CD14-positive monocyte (primary cell): ENCODE measurements around the gene EYS. TPM values are rescaled to one million over a fixed set of nuclear protein-coding genes. Genes with fewer than 3 reads are reported as not detected.

Experiments
- DNase-seq, 3 donors: peaks; one replicate each; pipeline ENCODE4 v3.0.0-alpha.2; 2011 to 2022
- H2AFZ ChIP-seq: 2 replicates; pipeline ENCODE4 v1.6.0; 2012; ENCODE audit warnings: mild to moderate bottlenecking, low read depth, low read length, inconsistent platforms; ENCODE audit not compliant: insufficient read depth, poor library complexity, severe bottlenecking
- H3K27ac ChIP-seq, 2 donors: 1 replicate in 1 of 2; 2 replicates in 1 of 2; pipeline ENCODE4 v1.5.1; 2012 to 2013; ENCODE audit warnings: low read length in 2 of 2, control low read depth in 1 of 2, inconsistent platforms in 1 of 2, low read depth in 1 of 2, mild to moderate bottlenecking in 1 of 2
- H3K27me3 ChIP-seq, 2 donors: one replicate each; pipeline versions ENCODE4 v1.6.0 to v1.6.1; 2011 to 2013; ENCODE audit warnings: low read length in 2 of 2; ENCODE audit not compliant: control insufficient read depth in 2 of 2, insufficient read depth in 2 of 2
- H3K36me3 ChIP-seq, 2 donors: replicated peaks in 1 of 2; 1 replicate in 1 of 2; 2 replicates in 1 of 2; pipeline versions ENCODE4 v1.5.1 to v1.6.1; 2012 to 2013; ENCODE audit warnings: low read length in 2 of 2, control low read depth in 1 of 2, inconsistent platforms in 1 of 2, mild to moderate bottlenecking in 1 of 2; ENCODE audit not compliant: insufficient read depth in 2 of 2, control insufficient read depth in 1 of 2
- H3K4me1 ChIP-seq, 2 donors: 1 replicate in 1 of 2; 2 replicates in 1 of 2; pipeline versions ENCODE4 v1.5.1 to v1.6.1; 2012 to 2013; ENCODE audit warnings: low read length in 2 of 2, control low read depth in 1 of 2, inconsistent platforms in 1 of 2, mild to moderate bottlenecking in 1 of 2, moderate library complexity in 1 of 2; ENCODE audit not compliant: insufficient read depth in 2 of 2, control insufficient read depth in 1 of 2
- H3K4me2 ChIP-seq: replicated peaks from 2 replicates; pipeline ENCODE3; 2012; ENCODE audit warnings: low read length, moderate library complexity, mild to moderate bottlenecking; ENCODE audit not compliant: poor library complexity, severe bottlenecking; ENCODE audit errors: extremely low read depth
- H3K4me3 ChIP-seq, 3 experiments: fragments of 200-600 bp in 1 of 3; sonication (generic) in 1 of 3; replicated peaks in 1 of 3; 1 replicate in 2 of 3; 2 replicates in 1 of 3; pipeline ENCODE4 v1.5.1; 2011 to 2013; ENCODE audit warnings: low read length in 3 of 3, mild to moderate bottlenecking in 3 of 3, control low read depth in 2 of 3, low read depth in 2 of 3, inconsistent platforms in 1 of 3, moderate library complexity in 1 of 3
- H3K79me2 ChIP-seq: 2 replicates; pipeline ENCODE4 v1.6.0; 2012; ENCODE audit warnings: mild to moderate bottlenecking, control low read depth, inconsistent platforms, low read length, moderate library complexity; ENCODE audit not compliant: insufficient read depth
- H3K9ac ChIP-seq: 2 replicates; pipeline ENCODE4 v1.6.0; 2017; ENCODE audit warnings: low read length, mild to moderate bottlenecking; ENCODE audit not compliant: insufficient read depth, poor library complexity, severe bottlenecking
- H3K9me3 ChIP-seq, 2 donors: replicated peaks in 1 of 2; 1 replicate in 1 of 2; 2 replicates in 1 of 2; pipeline versions ENCODE4 v1.5.1 to v1.6.1; 2012 to 2013; ENCODE audit warnings: low read length in 2 of 2, control low read depth in 1 of 2; ENCODE audit not compliant: control insufficient read depth in 1 of 2, insufficient read depth in 1 of 2
- H4K20me1 ChIP-seq: 2 replicates; pipeline ENCODE4 v1.6.0; 2012; ENCODE audit warnings: mild to moderate bottlenecking, low read length, control low read depth, moderate library complexity; ENCODE audit not compliant: insufficient read depth
- H3K27ac Mint-ChIP-seq, 7 donors: one replicate each; pipeline ENCODE4 v1.8.0; 2020; ENCODE audit warnings: mild to moderate bottlenecking in 7 of 7, mixed read lengths in 7 of 7, moderate library complexity in 6 of 7, inconsistent platforms in 2 of 7
- H3K27me3 Mint-ChIP-seq, 3 donors: one replicate each; pipeline ENCODE4 v1.8.0; 2021 to 2022; ENCODE audit warnings: low read depth in 3 of 3, mild to moderate bottlenecking in 3 of 3, mixed read lengths in 3 of 3, moderate library complexity in 3 of 3, inconsistent platforms in 1 of 3
- H3K36me3 Mint-ChIP-seq, 2 donors: one replicate each; pipeline ENCODE4 v1.8.0; 2020; ENCODE audit warnings: mixed read lengths in 2 of 2, inconsistent platforms in 1 of 2, mild to moderate bottlenecking in 1 of 2
- H3K4me1 Mint-ChIP-seq: one replicate; pipeline ENCODE4 v1.8.0; 2020; ENCODE audit warnings: mild to moderate bottlenecking, mixed read lengths
- H3K4me3 Mint-ChIP-seq, 2 donors: one replicate each; pipeline ENCODE4 v1.8.0; 2020; ENCODE audit warnings: mild to moderate bottlenecking in 2 of 2, mixed read lengths in 2 of 2, moderate library complexity in 1 of 2
- H3K9me3 Mint-ChIP-seq, 7 donors: one replicate each; pipeline ENCODE4 v1.8.0; 2020 to 2022; ENCODE audit warnings: mixed read lengths in 7 of 7, mild to moderate bottlenecking in 6 of 7, moderate library complexity in 6 of 7, inconsistent platforms in 2 of 7
- WGBS: methylation state at CpG from one replicate; pipeline ENCODE4 v1.1.5; 2013; ENCODE audit warnings: missing lambda C conversion rate; ENCODE audit not compliant: insufficient coverage; 5-methylcytosine and 5-hydroxymethylcytosine counted together
- intact Hi-C, 2 donors: fragments of 100-400 bp; cut with micrococcal nuclease; formaldehyde crosslinking; loops; one replicate each; pipeline versions ENCODE4 v1.15.0 to v1.15.1; 2023
- polyA plus RNA-seq, 3 donors: library from polyadenylated mRNA; depleted of rRNA in 1 of 3; unstranded in 2 of 3; stranded (reverse) in 1 of 3; fragments of 300-500 nt in 2 of 3; fragments of >200 nt in 1 of 3; fragmentation: Illumina TruSeq in 2 of 3; gene quantifications; 1 replicate in 2 of 3; 2 replicates in 1 of 3; pipeline ENCODE4 v1.2.3, GENCODE V29; 2012 to 2021
- TF ChIP-seq, protein P1 (sequence below): fragments of 200-600 bp; IDR thresholded peaks from one replicate; pipeline ENCODE4 v1.8.0; 2022; ENCODE audit warnings: antibody characterized with exemption, mild to moderate bottlenecking

Gene EYS
- polyA plus RNA-seq, 3 donors = 0.01 to 0.03 TPM; not detected in 1

DNA sequence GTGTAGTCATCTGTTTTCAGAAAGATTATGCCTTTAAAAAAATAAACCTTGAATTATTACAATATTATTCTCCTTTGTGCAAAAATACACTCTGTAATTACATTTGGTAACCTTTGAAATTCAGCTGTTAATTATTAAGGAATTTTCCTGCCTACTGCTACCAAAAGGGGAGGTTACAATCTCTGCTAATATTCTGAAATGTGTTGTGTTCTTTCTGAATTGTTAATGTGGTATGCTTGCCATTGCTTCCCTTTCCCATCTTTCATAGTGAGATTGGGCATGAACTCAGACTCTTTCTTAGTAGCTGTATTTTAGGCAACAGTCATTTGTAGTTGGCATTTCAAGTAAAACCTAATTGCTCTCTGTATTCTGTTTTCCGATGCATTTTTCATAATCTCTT, 1998.4 kb downstream of the EYS start:
- H3K27me3 ChIP-seq = no peaks in the 10 kb centered on the region
- H3K27ac ChIP-seq = no peak overlapping the region
- no peak for DNase-seq
- no peaks in the 10 kb centered on the region for H3K9me3 ChIP-seq
- TF ChIP-seq, protein P1, sequence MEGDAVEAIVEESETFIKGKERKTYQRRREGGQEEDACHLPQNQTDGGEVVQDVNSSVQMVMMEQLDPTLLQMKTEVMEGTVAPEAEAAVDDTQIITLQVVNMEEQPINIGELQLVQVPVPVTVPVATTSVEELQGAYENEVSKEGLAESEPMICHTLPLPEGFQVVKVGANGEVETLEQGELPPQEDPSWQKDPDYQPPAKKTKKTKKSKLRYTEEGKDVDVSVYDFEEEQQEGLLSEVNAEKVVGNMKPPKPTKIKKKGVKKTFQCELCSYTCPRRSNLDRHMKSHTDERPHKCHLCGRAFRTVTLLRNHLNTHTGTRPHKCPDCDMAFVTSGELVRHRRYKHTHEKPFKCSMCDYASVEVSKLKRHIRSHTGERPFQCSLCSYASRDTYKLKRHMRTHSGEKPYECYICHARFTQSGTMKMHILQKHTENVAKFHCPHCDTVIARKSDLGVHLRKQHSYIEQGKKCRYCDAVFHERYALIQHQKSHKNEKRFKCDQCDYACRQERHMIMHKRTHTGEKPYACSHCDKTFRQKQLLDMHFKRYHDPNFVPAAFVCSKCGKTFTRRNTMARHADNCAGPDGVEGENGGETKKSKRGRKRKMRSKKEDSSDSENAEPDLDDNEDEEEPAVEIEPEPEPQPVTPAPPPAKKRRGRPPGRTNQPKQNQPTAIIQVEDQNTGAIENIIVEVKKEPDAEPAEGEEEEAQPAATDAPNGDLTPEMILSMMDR = no peak
- no peak overlapping the region for H3K4me2 ChIP-seq
- no peak overlapping the region for H3K27ac Mint-ChIP-seq
- H3K27me3 Mint-ChIP-seq = no peaks in the 10 kb centered on the region
- no peak overlapping the region for H2AFZ ChIP-seq
- intact Hi-C loops = no loop called here
- H3K36me3 ChIP-seq = peaks cover 84 to 99% of the 10 kb centered on the region in 2 donors
- no peak overlapping the region for H3K4me3 Mint-ChIP-seq
- H3K36me3 Mint-ChIP-seq = peaks cover 85 to 89% of the 10 kb centered on the region in 2 donors
- no peak overlapping the region for H3K4me3 ChIP-seq
- H3K4me1 Mint-ChIP-seq = no peaks in the 10 kb centered on the region
- H3K4me1 ChIP-seq = no peaks in the 10 kb centered on the region
- H3K79me2 ChIP-seq = no peaks in the 10 kb centered on the region
- H4K20me1 ChIP-seq = peaks cover 8% of the 10 kb centered on the region
- WGBS = no CpG with 5 or more reads among the region's 1 CpG
- H3K9me3 Mint-ChIP-seq = no peaks in the 10 kb centered on the region
- H3K9ac ChIP-seq = no peak overlapping the region

DNA sequence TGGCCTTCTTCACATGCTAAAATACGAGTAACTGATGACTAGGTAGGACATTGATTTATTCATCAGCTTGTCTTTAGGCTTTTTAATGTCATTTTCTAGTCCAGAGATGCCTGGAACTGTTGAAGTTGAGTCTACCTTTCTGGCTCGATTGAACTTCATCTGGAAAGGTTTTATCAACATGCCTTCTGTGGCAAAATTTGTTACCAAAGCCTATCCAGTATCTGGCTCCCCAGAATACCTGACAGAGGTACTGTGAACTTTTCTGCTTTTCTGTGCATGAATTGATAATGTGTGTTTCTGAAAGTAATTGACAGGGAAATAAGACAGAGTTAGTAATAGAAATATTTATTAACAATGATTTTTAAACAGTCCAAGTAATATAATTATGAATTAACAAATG, 2000.4 kb downstream of the EYS start:
- DNase-seq = no peak
- Histone ChIP-seq H3K9ac (no peak overlapping the region), H3K9me3 (no peaks in the 10 kb centered on the region), H3K4me1 (no peaks in the 10 kb centered on the region), H3K27ac (no peak overlapping the region), H3K36me3 (peaks cover 85 to 99% of the 10 kb centered on the region in 2 donors), H3K27me3 (no peaks in the 10 kb centered on the region), H3K79me2 (no peaks in the 10 kb centered on the region), H4K20me1 (peaks cover 8% of the 10 kb centered on the region), H3K4me2 (no peak overlapping the region), H3K4me3 (no peak overlapping the region), H2AFZ (no peak overlapping the region)
- H3K4me3 Mint-ChIP-seq = no peak overlapping the region
- 86% methylated on average over 1 of the region's 2 CpGs for WGBS
- TF ChIP-seq, protein P1 = no peak
- no peak overlapping the region for H3K27ac Mint-ChIP-seq
- no peaks in the 10 kb centered on the region for H3K27me3 Mint-ChIP-seq
- peaks cover 84 to 90% of the 10 kb centered on the region in 2 donors for H3K36me3 Mint-ChIP-seq
- H3K4me1 Mint-ChIP-seq = no peaks in the 10 kb centered on the region
- intact Hi-C loops = no loop called here
- H3K9me3 Mint-ChIP-seq = no peaks in the 10 kb centered on the region
